GM18909 (cell line): ENCODE measurements around the gene PODXL2.
"Not testable (repeated sequence)": the region's sequence is repeated elsewhere in the genome, so short reads cannot be mapped to it uniquely, and the experiment has no call there.

Experiments
- ATAC-seq: cut with Tn5 transposase; IDR thresholded peaks from one replicate; pipeline ENCODE4 v1.9.1; 2021; ENCODE audit warnings: mild to moderate bottlenecking; ENCODE audit not compliant: unreplicated experiment, poor library complexity

PODXL2 gene

GRCh38 chr3:127700406-127700805 lies 71.4 kb downstream of the PODXL2 start:
- ATAC-seq, result no peak

GRCh38 chr3:127701280-127701911 lies 72.4 kb downstream of the PODXL2 start:
- ATAC-seq, result no peak

GRCh38 chr3:127702151-127702578 lies 73.2 kb downstream of the PODXL2 start:
- no peak for ATAC-seq

GRCh38 chr3:127704840-127705239 lies 75.9 kb downstream of the PODXL2 start:
- not testable (repeated sequence) for ATAC-seq

- ATAC-seq, result no peak
Observed at GRCh38 chr3:127706312-127706711, 77.3 kb downstream of the PODXL2 start.

GRCh38 chr3:127706785-127707351 lies 77.9 kb downstream of the PODXL2 start:
- ATAC-seq, result no peak

GRCh38 chr3:127707851-127708411 lies 78.9 kb downstream of the PODXL2 start:
- ATAC-seq, result no peak

GRCh38 chr3:127708837-127709236 lies 79.9 kb downstream of the PODXL2 start:
- ATAC-seq, result no peak

- no peak for ATAC-seq
Observed at GRCh38 chr3:127709320-127710060, 80.5 kb downstream of the PODXL2 start.

- no peak for ATAC-seq
Observed at GRCh38 chr3:127710155-127710941, 81.4 kb downstream of the PODXL2 start.

GRCh38 chr3:127711021-127711695 lies 82.2 kb downstream of the PODXL2 start:
- ATAC-seq, result no peak

GRCh38 chr3:127711896-127712295 lies 82.9 kb downstream of the PODXL2 start:
- ATAC-seq, result no peak

- ATAC-seq, result no peak
Observed at GRCh38 chr3:127712461-127712860, 83.5 kb downstream of the PODXL2 start.

- ATAC-seq, result no peak
Observed at GRCh38 chr3:127712881-127713771, 84.1 kb downstream of the PODXL2 start.

GRCh38 chr3:127714125-127714571 lies 85.2 kb downstream of the PODXL2 start:
- no peak for ATAC-seq

- no peak for ATAC-seq
Observed at GRCh38 chr3:127714866-127715265, 85.9 kb downstream of the PODXL2 start.

GRCh38 chr3:127715532-127715931 lies 86.5 kb downstream of the PODXL2 start:
- ATAC-seq, result no peak

- ATAC-seq, result no peak
Observed at GRCh38 chr3:127716384-127716783, 87.4 kb downstream of the PODXL2 start.
